Daoy (cell line): Measurements from ENCODE around the gene NTRK3. TPM values are rescaled to one million over a fixed set of nuclear protein-coding genes. Genes with fewer than 3 reads are reported as not detected.

Source experiments
- DNase-seq: peaks from one replicate; pipeline ENCODE4 v3.0.0-alpha.2; 2015; ENCODE audit warnings: low read depth
- total RNA-seq: library from RNA; depleted of rRNA; stranded (reverse); fragments of >200 nt; shearing (Covaris generic); gene quantifications from 2 replicates; pipeline ENCODE4 v1.2.3, GENCODE V29; 2014

Gene NTRK3
- total RNA-seq, 1 experiment from 2014 or later, result 0.80 TPM

GRCh38 chr15:87985451-87985850 is 271.1 kb downstream of the NTRK3 start:
- DNase-seq, result no peak

- no peak for DNase-seq
These were observed 274.6 kb downstream of the NTRK3 start for GRCh38 chr15:87981969-87982368.

DNA sequence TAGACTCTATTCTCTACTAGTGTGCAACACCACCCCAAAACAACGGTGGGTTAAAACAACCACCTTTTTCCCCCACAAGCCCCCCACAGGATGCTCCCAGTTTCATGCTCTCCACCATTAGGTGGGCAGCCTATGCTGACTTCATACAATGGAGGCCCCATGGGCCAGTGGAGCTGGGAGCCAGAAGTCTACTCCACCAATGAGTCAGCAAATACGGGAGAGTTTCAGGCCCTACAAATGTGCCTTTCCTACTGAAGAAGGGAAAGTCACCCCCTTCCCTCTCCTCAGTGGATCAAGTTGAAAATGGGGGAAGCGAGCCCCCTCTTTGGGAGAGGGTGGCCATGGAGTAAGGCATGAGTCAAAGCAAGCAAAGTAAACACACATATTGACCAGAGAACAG is 278.6 kb downstream of the NTRK3 start:
- DNase-seq, result no peak

DNA sequence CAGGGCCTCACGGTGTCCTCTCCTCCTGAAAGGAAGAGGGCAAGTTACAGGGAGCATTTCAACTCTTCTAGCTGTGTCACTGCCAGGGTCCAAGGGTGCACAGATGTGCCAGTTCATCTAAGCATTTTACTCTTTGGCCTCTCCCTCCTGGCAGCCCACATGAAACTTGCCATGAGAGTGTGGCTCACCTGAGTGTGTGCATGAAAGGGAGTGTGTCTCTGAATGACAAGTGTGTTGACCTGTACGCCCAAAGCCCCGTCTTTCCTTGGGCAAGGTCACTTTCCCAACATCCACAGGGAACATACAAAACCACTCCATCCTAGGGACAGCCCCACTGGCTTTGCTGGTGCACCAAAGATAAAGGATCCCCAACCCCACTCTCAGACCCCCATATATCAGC is 280.0 kb downstream of the NTRK3 start:
- no peak for DNase-seq

- no peak for DNase-seq
These were observed 282.9 kb downstream of the NTRK3 start for GRCh38 chr15:87973501-87974215.

DNA sequence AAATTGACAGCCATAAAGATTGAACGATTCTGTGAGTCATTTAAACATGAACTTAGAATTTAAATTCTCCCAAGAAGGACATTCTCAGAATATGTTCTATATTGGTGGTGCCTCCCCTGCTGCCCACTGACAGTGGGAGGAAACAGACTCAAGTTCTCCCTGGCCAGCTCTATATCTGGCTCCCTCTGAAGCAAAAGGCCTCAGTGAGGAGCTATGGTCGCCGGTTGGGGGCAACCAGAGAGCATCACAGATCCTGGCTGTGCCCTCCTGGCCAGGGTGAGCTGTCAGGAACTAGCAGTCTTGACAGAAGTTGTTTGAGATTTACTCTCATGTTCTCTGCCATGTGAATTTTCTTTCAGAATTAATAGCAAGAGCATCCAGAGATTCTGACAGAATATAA is 285.5 kb downstream of the NTRK3 start:
- no peak for DNase-seq

- DNase-seq, result peak; percentile 5
These were observed 288.6 kb downstream of the NTRK3 start for GRCh38 chr15:87967951-87968350.

DNA sequence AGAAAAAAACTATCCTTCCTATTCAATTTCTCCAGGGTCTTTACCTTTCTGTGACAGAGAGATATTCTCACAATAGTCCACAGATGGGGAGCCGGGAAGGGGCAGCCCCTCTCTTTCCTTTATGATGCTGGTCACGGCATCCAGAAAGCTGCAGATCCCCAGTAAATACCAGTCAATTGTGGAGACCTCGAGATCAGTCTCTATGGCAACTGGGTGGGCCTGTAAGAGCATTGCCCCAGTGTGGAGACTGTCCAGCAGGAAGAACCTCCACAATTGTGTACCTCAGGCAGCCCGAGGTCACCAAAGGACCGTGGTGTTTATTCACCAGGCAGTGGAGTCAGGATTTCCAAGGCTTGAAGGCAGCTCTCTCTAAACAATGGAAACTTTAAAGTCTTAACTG is 291.2 kb downstream of the NTRK3 start:
- no peak for DNase-seq

DNA sequence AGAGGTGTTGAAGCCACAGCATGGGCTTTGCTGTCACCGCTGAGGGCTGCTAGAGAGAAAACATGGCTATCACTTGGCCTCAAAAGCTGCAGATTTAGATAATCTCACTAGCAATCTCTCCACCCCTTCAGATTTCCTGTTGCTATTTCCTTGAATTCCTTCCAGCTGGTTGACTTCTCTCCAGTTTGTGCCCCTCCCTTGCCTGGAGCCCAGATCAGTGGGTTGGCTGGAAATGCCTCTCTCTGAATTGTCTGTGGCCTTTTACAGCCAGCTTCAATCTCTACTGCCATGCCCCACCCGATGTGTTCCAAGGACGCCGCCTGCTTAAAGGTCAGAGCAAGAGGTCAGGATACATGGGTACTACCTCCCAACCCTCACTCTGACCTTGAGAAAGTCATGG is 294.1 kb downstream of the NTRK3 start:
- no peak for DNase-seq

DNA sequence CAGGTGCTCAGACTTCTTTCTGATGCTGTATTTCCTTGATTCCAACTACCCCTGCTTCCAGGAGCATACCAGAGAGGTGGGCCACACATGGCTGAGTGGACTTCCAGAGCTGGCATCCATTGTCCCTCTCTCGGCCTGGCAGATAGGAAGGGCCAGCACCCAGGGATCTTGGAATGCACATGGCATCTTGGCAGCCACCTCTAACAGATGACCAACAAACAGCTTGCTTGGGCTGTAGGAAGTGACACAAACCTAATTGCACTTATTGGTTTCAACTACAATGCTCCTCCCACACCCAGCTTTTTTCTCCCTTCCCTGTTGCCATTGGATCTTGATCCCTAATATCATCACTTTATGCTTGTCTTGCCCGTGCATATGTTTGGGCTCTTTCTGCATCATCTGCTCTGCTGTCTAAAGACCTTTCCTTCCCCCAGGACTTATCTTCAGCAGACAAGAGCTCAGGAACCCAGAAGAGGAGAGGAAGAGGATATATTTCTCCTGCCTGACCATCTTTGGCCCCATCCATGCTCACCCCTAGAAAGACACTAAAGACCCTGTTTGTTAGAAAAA is 294.6 kb downstream of the NTRK3 start:
- DNase-seq, result no peak

DNA sequence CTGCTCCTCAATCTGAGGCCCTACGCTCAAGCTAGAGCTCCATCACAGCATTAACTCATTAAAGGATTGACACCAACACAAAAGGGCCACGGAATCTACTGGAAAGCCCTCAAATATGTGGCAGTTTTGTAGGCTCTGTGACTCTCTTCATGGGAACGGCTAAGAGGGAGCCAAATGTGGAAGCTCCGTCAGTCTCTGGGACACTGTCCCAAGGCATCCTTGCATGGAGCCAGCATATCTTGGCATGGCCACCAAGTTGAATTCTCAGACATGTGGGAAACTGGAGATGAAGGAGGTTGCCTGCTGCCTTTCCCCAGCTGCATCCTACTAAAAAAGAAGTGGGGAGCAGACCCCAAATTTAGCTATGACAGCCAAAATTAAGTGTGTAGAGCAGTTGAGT is 296.9 kb downstream of the NTRK3 start:
- DNase-seq, result no peak

GRCh38 chr15:87959080-87959479 is 297.5 kb downstream of the NTRK3 start:
- DNase-seq, result peak; percentile 10

DNA sequence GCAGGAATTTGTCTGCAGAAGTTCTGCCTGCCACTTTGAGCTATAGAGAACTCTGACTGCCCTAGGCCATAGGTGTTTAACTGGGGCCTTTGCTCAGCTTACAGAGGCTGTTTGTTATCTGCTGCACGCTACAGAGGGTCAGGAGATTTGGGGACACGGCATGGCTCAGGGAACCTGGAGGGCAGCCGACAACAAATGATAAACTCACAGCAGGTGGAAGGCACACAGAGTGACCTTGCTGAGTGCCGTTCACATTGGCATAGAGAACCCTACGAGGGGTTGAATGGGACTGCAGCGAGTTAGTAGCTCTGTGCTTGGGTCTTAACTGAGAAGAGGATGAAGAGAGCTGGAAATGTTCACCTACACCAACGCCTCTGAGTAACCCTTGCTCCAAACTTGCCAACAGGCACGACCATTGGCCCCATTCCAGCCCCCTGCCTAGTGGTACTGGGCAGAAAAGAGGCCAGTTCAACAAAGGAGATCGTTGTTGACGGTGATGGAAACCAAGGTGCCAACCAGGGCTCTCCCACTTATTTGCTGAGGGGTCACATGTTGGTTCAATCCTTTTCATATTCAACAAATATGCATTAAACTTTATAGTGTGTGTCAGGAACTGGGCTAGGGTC is 301.1 kb downstream of the NTRK3 start:
- no peak for DNase-seq

DNA sequence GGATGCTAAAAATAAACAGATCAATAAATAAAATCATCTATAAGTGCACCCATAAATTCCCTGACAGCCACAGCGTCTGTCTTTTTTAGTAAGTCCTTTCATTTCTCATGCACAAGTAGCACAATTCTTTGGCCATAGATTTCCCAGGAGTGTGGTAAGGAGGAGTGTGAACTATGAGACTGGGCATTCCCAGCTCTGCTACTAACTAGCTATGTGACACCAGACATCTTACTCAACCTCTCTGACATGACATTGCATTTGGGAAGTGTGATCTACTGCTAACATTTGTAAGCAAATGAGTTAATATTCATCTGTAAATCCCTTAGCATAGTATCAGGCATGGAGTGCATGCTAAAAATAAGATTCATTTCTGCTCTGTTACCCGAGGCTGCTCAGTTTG is 301.7 kb downstream of the NTRK3 start:
- DNase-seq, result no peak

- no peak for DNase-seq
These were observed 303.7 kb downstream of the NTRK3 start for GRCh38 chr15:87952736-87953287.

- DNase-seq, result no peak
These were observed 306.8 kb downstream of the NTRK3 start for GRCh38 chr15:87949575-87950223.

GRCh38 chr15:87949151-87949574 is 307.4 kb downstream of the NTRK3 start:
- DNase-seq, result no peak

GRCh38 chr15:87947560-87947959 is 309.0 kb downstream of the NTRK3 start:
- no peak for DNase-seq

- DNase-seq, result no peak
These were observed 311.3 kb downstream of the NTRK3 start for GRCh38 chr15:87945246-87945645.

DNA sequence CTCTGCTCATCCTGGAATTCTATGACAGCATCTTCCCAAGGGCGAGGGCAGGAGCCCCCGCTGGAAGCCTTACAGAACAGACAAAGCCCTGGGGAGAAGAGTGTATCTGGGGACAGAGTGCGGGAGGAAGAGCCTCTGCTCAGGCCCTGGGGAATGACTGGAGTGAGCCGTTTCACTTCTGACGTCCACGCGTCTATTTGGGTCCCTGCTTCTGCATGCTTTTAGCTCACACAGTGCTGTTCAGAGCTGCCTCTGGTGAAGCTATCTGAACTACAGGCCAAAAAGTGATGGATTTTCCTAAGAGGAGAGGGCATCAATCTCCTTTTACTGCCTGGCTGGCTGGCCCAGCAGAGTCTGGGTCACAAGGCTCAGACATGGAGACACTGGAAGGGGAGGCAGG is 311.8 kb downstream of the NTRK3 start:
- no peak for DNase-seq

DNA sequence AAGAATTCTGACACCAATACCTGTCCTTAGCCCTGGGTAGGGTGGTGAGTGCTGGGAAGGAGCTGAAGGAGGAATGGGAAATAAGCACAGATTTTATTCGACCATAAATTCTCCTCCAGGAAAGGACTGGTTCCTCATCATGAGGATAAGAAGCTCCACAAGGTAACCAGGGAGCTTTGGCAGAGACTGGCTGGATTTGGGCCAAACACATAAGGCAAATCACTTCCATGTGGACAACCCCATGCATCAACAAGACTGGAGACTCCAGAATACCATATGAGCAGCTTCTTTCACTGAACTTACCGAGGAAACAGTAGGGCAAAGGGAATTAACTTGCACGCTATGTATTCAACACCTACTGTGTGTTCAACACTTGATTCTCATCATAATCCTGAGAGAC is 312.5 kb downstream of the NTRK3 start:
- no peak for DNase-seq

DNA sequence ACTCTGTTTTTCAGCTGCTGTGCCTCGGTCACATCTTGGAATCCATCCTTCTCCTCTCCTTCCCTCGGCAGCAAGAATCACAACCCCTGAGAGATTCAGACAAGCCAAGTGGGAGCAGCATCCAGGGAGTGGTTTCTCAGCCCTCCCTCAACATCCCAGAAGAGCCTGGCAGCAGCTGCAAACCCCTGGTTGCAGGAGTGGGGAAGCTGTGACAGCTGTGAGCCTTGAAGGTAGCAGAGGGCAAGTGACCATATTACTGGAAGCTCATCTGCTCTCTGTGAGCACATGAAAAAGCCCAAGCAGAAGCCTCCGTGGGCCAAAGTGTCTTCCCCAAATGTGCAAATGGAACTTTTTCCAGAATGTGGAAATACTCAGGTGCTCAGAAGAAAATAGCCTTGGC is 312.9 kb downstream of the NTRK3 start:
- no peak for DNase-seq

- no peak for DNase-seq
These were observed 314.2 kb downstream of the NTRK3 start for GRCh38 chr15:87942316-87942715.
